SIG-M5 treated with dmso at 0.1 percent for 504 hours (cell line): Measurements from ENCODE around the gene RBSN.
"Not testable (repeated sequence)": the region's sequence is repeated elsewhere in the genome, so short reads cannot be mapped to it uniquely, and the experiment has no call there.

Source experiments
- DNase-seq: peaks from one replicate; lab custom pipeline; 2025; ENCODE audit not compliant: unreplicated experiment; lab: John Stamatoyannopoulos, UW

RBSN gene

GRCh38 chr3:15098503-15099363, at the start of gene RBSN:
Gene RBSN (minus strand): TSS chr3:15099148. CDS start chr3:15096120, 3,028 bp downstream.
- peak; percentile 93 for DNase-seq

- peak; percentile 35 for DNase-seq
Observed at GRCh38 chr3:15148614-15149013, 49.7 kb upstream of the RBSN start.

GRCh38 chr3:15136885-15137284, 37.9 kb upstream of the RBSN start:
- DNase-seq = not testable (repeated sequence)

DNA sequence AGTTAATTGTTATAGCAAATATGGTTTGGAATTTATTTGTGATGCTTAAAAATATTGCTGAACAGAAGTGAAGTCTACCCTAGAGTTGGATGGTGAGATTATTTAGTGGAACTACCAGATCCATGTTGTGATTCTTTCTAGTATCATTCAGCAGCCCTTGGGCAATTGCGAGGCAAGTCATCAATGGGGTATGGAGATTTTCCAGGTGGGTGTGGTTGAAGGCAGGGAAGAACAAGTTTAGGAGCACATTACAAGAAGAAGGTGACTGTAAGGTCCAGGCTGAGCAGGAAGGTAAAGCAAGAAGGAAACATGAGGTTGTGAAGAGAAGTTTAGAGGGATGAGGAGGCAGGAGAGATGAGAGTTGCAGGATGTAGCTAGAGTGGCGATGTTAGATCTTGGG, 36.0 kb upstream of the RBSN start:
- DNase-seq = not testable (repeated sequence)

DNA sequence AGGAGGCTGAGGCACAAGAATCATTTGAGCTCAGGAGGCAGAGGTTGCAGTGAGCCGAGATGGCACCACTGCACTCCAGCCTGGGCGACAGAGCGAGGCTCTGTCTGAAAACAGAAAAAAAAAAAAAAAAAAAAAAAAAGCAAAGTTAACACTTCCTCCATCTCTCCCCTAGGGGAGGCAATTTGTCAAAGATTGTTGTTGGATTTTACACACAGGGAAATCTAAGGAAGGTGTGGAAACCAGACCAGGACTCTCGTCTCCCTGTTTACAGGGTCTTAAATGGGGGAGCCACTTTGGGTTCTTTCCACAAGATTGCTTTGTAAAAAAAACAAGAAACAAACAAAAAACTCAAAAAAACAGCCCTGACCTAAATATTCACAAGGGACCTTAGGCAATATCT, 29.5 kb upstream of the RBSN start:
- not testable (repeated sequence) for DNase-seq

DNA sequence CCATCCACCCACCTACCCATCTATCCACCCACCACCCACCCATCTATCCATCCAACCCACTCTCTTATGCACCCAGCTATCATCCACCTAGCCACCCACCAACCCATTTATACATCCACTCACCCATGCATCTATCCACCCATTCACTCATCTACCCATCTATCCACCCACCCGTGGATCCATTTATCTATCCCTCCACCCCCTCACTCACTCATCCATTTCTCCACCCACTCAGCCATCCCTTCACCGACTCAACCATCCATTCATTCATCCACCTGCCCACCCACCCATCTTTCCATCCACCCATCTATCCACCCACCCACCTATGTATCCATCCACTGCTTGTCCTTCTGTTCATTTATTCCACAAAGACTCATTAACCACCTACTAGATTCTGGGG, 28.0 kb upstream of the RBSN start:
- DNase-seq = not testable (repeated sequence)

DNA sequence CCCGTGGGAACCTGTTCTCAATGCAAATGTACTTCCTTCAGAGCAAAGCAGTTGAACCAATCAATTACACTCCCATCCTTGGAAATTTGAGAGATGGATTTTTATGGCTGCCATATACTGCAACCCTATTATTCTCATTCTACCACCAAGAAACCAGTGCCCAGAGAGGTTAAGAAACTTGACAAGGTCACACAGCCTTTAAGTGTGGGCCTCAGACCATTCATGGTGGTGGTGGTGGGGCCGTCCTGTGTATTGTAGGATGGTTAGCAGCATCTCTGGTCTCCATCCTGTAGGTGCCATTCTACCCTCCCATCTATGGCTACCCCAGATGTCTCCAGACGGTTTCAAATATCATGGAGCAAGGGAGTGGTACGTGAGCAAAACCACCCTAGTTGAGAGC, 23.4 kb upstream of the RBSN start:
- no peak for DNase-seq

GRCh38 chr3:15121936-15122335, 23.0 kb upstream of the RBSN start:
- no peak for DNase-seq

DNA sequence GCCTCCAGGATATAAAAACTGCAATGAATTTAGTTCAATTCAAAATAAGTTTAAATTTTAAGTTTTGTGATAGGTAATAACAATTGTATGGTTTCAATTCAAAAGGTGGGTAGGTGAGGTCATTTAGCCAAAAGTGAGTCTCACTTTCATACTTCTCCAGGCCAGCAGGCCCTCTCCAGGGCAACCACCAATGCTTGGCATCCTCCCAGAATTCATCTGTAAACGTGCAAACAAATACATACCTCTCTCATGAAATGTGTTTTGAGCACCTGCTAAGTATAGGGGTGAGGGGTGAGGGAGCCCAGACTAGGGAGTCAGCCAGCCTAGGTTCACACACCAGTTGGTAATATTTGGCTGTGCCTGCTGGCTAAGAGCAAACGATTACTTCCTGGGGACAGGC, 22.0 kb upstream of the RBSN start:
- no peak for DNase-seq

GRCh38 chr3:15117011-15117410, 18.1 kb upstream of the RBSN start:
- DNase-seq = no peak

DNA sequence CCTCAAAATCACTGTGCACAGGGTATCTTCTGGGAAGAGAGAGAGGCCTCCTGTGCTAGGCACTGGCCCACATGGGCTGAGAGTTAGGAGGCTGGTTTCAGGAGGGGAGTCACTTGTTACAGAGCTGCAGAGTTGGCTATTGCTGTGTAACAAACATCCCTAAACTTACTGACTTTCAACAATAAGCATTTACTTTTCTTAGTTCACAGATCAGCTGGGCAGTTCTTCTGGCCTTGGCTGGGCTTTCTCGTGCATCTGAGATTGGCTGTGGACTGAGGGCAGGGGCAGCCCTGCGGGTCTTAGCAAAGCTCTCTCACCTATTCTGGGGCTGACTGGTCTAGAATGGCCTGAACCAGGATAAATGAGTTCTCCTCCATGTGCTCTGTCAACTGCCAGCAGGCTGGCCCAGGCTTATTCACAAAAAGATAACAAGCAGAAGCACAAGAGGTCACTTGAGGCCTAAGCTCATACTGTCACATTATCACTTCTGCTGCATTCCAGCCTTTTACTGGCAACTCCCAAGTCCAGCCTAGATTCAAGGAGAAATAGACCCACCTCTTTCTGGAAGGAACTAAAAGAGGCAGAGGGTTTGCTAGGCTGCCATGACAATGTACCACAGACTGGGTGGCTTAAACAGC, 17.2 kb upstream of the RBSN start:
- no peak for DNase-seq

DNA sequence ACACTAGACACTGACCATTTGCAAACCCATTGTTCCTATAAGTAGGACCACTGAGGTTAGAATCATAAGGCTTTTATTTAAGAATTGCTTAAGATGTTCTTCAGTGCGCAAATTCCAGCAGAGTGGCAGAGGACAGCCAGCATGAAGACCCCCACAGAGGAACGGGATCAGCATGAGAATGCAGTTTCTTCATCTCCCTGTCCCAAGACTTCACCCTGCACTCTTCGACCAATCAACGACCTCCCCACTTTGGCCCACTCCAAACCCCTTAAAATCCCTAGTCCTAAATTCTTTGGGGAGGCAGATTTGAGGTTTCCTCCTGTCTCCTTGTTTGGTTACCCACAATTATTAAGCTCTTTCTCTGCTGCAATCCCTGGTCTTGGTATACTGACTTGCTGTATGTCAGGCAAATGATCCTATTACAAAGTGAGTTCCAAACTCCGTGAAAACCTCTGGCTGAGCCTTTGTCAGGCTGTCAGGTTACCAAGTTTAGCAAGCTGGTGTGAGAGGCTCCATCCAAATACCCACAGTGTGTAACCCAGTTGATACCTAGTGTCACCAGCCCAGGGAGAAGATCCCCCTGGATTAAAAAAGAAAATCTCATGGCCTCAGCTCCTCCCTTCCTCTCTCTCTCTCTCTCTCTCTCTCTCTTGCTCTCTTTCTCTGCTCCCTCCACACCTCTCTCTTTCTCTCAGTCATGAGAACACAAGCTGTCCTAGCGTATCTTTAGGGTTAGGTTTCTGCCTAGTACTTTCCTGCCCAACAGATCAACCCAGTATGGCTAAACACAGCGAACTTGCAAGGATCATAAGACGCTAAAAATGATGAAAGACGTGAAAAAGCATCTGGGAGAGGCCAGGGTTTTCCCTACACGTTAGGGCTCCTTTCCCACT, 15.8 kb upstream of the RBSN start:
- no peak for DNase-seq

GRCh38 chr3:15113884-15114283, 14.9 kb upstream of the RBSN start:
- no peak for DNase-seq

DNA sequence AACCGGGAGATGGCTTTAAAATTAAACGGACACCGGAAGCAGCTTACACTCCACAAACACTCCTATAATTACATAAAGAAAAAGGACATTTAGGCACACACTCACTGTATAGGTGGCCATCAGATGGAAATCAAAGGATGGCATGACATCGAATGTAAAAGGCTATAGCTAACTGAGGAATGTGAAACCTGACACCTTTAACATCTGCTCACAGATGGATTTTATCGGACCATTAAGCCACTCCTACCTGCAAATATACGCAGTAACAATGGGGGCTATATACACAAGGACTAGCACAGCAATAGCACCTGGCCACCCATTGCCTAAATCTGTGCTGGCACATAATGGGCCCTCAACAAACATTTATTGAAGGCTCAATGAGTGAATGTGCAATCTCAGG, 14.5 kb upstream of the RBSN start:
- DNase-seq = no peak

- DNase-seq = no peak
Observed at GRCh38 chr3:15112011-15112410, 13.1 kb upstream of the RBSN start.

DNA sequence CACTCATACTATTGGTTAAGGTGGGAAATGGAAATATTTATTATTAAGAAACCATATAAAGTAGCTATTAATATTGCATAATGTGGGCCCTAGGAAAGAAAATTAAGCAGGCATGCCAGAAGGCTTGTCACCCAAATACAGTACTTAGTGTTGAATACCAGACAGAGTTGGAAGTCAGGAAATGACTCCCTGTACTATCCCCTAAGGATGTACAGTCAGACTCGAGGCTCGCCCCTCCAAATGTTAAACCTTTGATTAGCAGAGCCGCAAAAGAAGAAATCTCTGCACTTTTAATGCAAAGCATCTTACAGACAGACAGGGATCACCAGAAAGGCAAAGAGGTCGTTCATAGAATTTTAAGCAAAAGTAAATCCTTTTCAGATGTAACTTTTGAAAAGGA, 11.3 kb upstream of the RBSN start:
- no peak for DNase-seq

- DNase-seq = no peak
Observed at GRCh38 chr3:15108869-15109268, 9.9 kb upstream of the RBSN start.

DNA sequence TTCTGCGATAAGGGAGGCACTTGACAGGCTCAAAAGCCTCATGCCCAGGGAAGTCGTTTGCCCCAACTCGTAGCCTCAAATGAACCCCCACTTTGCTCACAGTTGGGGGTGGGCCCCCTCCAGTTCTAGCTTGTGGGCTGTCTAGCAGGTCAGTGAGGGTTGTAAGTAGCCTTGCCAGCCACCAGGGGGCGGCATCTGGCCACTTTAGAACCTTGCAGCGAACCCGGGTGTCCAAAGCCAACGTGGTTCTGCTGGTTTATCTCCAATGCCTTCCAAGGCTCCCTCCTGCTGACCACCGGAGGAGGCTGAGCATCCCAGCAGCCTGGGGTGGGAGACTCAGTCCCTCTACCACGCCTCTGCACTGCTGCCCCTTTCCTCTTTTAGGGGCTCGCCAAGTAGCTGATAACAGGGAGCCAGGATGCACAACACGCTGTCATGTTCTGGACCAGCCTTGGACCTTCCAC, 9.2 kb upstream of the RBSN start:
- DNase-seq = peak; percentile 65

GRCh38 chr3:15107075-15107947, 8.4 kb upstream of the RBSN start:
- peak; percentile 58 for DNase-seq

DNA sequence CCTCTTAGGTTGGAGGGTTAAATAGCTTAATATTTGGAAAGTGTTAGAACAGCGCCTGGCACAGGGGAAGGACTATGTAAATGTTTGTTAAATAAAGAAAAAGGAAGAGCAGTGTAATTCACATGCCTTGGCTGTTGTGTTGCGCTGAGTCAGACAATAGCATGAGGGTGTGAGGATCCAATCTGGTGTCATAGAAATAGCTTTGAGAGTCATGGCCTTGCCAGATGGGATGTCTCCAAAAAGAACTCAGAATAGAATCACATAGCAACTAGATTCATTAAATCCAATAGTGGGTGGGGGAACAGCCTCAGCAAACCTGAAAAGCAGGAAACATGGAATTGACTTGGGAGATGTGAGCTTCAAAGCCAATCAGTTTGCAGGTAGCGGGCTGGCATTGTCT, 3.9 kb upstream of the RBSN start:
- DNase-seq = no peak
